ENCODE data around the gene CENPW.

Gene CENPW

GRCh38 chr6:126385536-126385935, 45.6 kb downstream of the CENPW start:
- H3K27ac Mint-ChIP-seq: no peak overlapping the region
- DNase-seq: no peak
- H3K4me3 Mint-ChIP-seq: no peak overlapping the region
- TF ChIP-seq CTCF (IDR thresholded peaks at IDR 0.05): no peak
- H3K9me3 Mint-ChIP-seq: peaks cover 51% of the 10 kb centered on the region
- no peaks in the 10 kb centered on the region for H3K27me3 Mint-ChIP-seq (ENCODE audit: low read depth, poor library complexity)
- no peaks in the 10 kb centered on the region for H3K4me1 Mint-ChIP-seq
- H3K36me3 Mint-ChIP-seq (ENCODE audit: low read depth): peaks cover 43% of the 10 kb centered on the region

- H3K36me3 Mint-ChIP-seq (ENCODE audit: low read depth): peaks cover 18% of the 10 kb centered on the region
- no peak for DNase-seq
- no peak overlapping the region for H3K27ac Mint-ChIP-seq
- H3K27me3 Mint-ChIP-seq (ENCODE audit: low read depth, poor library complexity): no peaks in the 10 kb centered on the region
- no peak for TF ChIP-seq CTCF (IDR thresholded peaks at IDR 0.05)
- peaks cover 36% of the 10 kb centered on the region for H3K9me3 Mint-ChIP-seq
- H3K4me1 Mint-ChIP-seq: no peaks in the 10 kb centered on the region
- no peak overlapping the region for H3K4me3 Mint-ChIP-seq
Observed at GRCh38 chr6:126388104-126388598, 48.2 kb downstream of the CENPW start.

- no peak for DNase-seq
- Mint-ChIP-seq H3K27ac (no peak overlapping the region), H3K36me3 (ENCODE audit: low read depth) (peaks cover 18% of the 10 kb centered on the region), H3K4me1 (no peaks in the 10 kb centered on the region), H3K27me3 (ENCODE audit: low read depth, poor library complexity) (no peaks in the 10 kb centered on the region), H3K4me3 (no peak overlapping the region), H3K9me3 (peaks cover 16% of the 10 kb centered on the region)
- TF ChIP-seq CTCF (IDR thresholded peaks at IDR 0.05): no peak
Observed at GRCh38 chr6:126396131-126396530, 56.2 kb downstream of the CENPW start.
